Fibroblast of lung (primary cell): ENCODE data around the gene CHST9.

Source experiments
- CTCF ChIP-seq, 2 donors: IDR thresholded peaks in 1 of 2; conservative IDR thresholded peaks in 1 of 2; 1 replicate in 1 of 2; 2 replicates in 1 of 2; pipeline ENCODE4 v1.5.1; 2011 to 2012; ENCODE audit warnings: low read length in 2 of 2, control low read depth in 1 of 2, inconsistent platforms in 1 of 2, low read depth in 1 of 2, mild to moderate bottlenecking in 1 of 2
- EZH2 ChIP-seq: IDR thresholded peaks from 2 replicates; pipeline ENCODE4 v1.5.1; 2012; ENCODE audit warnings: low read length, control low read depth, mild to moderate bottlenecking; ENCODE audit errors: missing control alignments

GRCh38 chr18:27136208-27136535, 48.9 kb downstream of the CHST9 start:
- no peak for TF ChIP-seq CTCF (conservative IDR thresholded peaks at IDR 0.05 in 1 of 2, IDR thresholded peaks at IDR 0.05 in 1 of 2; ENCODE audit: low read depth in 1 of 2, low read length in 2 of 2)
- TF ChIP-seq EZH2: no peak
